Neural cell (in vitro differentiated cells): ENCODE measurements around the gene LEP. TPM values are rescaled to one million over a fixed set of nuclear protein-coding genes. Genes with fewer than 3 reads are reported as not detected.

ENCODE experiments used
- H2AFZ ChIP-seq: fragments of 200-600, 300-800 bp; sonication (generic), shearing (Covaris generic); 2 replicates; pipeline ENCODE4 v1.6.0; 2014; ENCODE audit warnings: low read depth, mild to moderate bottlenecking, antibody characterized with exemption, low read length, moderate library complexity
- H3F3A ChIP-seq: fragments of 200-600 bp; shearing (Covaris generic); 2 replicates; pipeline ENCODE4 v1.6.1; 2016; ENCODE audit warnings: mild to moderate bottlenecking, moderate library complexity, mixed read lengths, antibody characterized with exemption, low read length; ENCODE audit not compliant: insufficient read depth, poor library complexity, severe bottlenecking
- H3K27ac ChIP-seq: fragments of 200-600, 300-800 bp; sonication (generic), shearing (Covaris generic); 2 replicates; pipeline ENCODE4 v1.5.1; 2014; ENCODE audit warnings: mild to moderate bottlenecking, low read length, moderate library complexity
- H3K27me3 ChIP-seq: fragments of 300-800, 200-600 bp; sonication (generic), shearing (Covaris generic); 2 replicates; pipeline ENCODE4 v1.6.0; 2014; ENCODE audit warnings: mild to moderate bottlenecking, low read depth, low read length, moderate library complexity; ENCODE audit not compliant: insufficient read depth
- H3K36me3 ChIP-seq: fragments of 300-800, 200-600 bp; sonication (generic), shearing (Covaris generic); 2 replicates; pipeline ENCODE4 v1.5.1; 2014; ENCODE audit warnings: mild to moderate bottlenecking, antibody characterized with exemption, low read length, moderate library complexity; ENCODE audit not compliant: insufficient read depth
- H3K4me2 ChIP-seq: fragments of 300-800, 200-600 bp; sonication (generic), shearing (Covaris generic); 2 replicates; pipeline ENCODE4 v1.6.0; 2014; ENCODE audit warnings: mild to moderate bottlenecking, low read length
- H3K4me3 ChIP-seq: fragments of 300-800, 200-600 bp; sonication (generic), shearing (Covaris generic); 2 replicates; pipeline ENCODE4 v1.5.1; 2014; ENCODE audit warnings: mild to moderate bottlenecking, low read length, moderate library complexity
- H3K79me2 ChIP-seq: fragments of 200-600 bp; shearing (Covaris generic); replicated peaks from 2 replicates; pipeline ENCODE4 v1.6.0; 2014; ENCODE audit warnings: mild to moderate bottlenecking, low read length, moderate library complexity; ENCODE audit not compliant: insufficient read depth
- H3K9ac ChIP-seq: fragments of 300-800, 200-600 bp; sonication (generic), shearing (Covaris generic); 2 replicates; pipeline ENCODE4 v1.6.1; 2016; ENCODE audit warnings: mild to moderate bottlenecking, low read length, mixed read lengths
- H3K9me2 ChIP-seq: fragments of 200-600 bp; shearing (Covaris generic); 2 replicates; pipeline ENCODE4 v1.6.1; 2016; ENCODE audit warnings: mild to moderate bottlenecking, low read length, mixed read lengths; ENCODE audit not compliant: insufficient read depth
- H3K9me3 ChIP-seq: fragments of 200-600, 300-800 bp; sonication (generic), shearing (Covaris generic); 2 replicates; pipeline ENCODE4 v1.6.1; 2016; ENCODE audit warnings: mild to moderate bottlenecking, mixed run types, low read length, moderate library complexity, mixed read lengths
- H4K20me1 ChIP-seq: fragments of 200-600 bp; shearing (Covaris generic); 2 replicates; pipeline ENCODE4 v1.6.1; 2016; ENCODE audit warnings: mild to moderate bottlenecking, mixed run types; ENCODE audit not compliant: insufficient read depth
- EP300 ChIP-seq: fragments of 450-650 bp; conservative IDR thresholded peaks from 2 replicates; pipeline ENCODE4 v1.6.1; 2014; ENCODE audit warnings: antibody characterized with exemption, mild to moderate bottlenecking, moderate library complexity; ENCODE audit not compliant: poor library complexity, severe bottlenecking
- EZH2 ChIP-seq: fragments of 200-600, 300-800 bp; shearing (Covaris generic), sonication (generic); IDR thresholded peaks from 2 replicates; pipeline ENCODE4 v1.6.1; 2014; ENCODE audit warnings: antibody characterized with exemption, low read length, borderline replicate concordance, mild to moderate bottlenecking; ENCODE audit not compliant: insufficient read depth, poor library complexity, severe bottlenecking
- MXI1 ChIP-seq: fragments of 450-650 bp; conservative IDR thresholded peaks from 2 replicates; pipeline ENCODE4 v1.6.1; 2014; ENCODE audit warnings: antibody characterized with exemption, mild to moderate bottlenecking; ENCODE audit not compliant: poor library complexity, severe bottlenecking
- POLR2AphosphoS5 ChIP-seq: IDR thresholded peaks from 2 replicates; pipeline ENCODE4 v1.6.1; 2012
- RAD21 ChIP-seq: fragments of 450-650 bp; conservative IDR thresholded peaks from 2 replicates; pipeline ENCODE4 v1.6.1; 2014; ENCODE audit warnings: antibody characterized with exemption, mild to moderate bottlenecking, moderate library complexity
- SMC3 ChIP-seq: fragments of 450-650 bp; conservative IDR thresholded peaks from 2 replicates; pipeline ENCODE4 v1.6.1; 2014; ENCODE audit warnings: antibody characterized with exemption, mild to moderate bottlenecking, moderate library complexity; ENCODE audit not compliant: poor library complexity
- TAF1 ChIP-seq: IDR thresholded peaks from 2 replicates; pipeline ENCODE4 v1.6.1; 2012; ENCODE audit warnings: low read depth
- polyA plus RNA-seq: library from polyadenylated mRNA; depleted of rRNA; stranded (reverse); fragments of >200 nt; gene quantifications from 2 replicates; pipeline ENCODE4 v1.2.3, GENCODE V29; 2014
- TF ChIP-seq, protein P1 (sequence below): fragments of 450-650 bp; IDR thresholded peaks from 2 replicates; pipeline ENCODE4 v1.5.1; 2014; ENCODE audit warnings: antibody characterized with exemption, mild to moderate bottlenecking, moderate library complexity; ENCODE audit not compliant: poor library complexity, severe bottlenecking
- TF ChIP-seq, protein P2 (sequence below): IDR thresholded peaks from 2 replicates; pipeline ENCODE4 v1.6.1; 2012; ENCODE audit warnings: borderline replicate concordance

LEP gene
- polyA plus RNA-seq, 1 donor from 2014 or later = not detected

DNA sequence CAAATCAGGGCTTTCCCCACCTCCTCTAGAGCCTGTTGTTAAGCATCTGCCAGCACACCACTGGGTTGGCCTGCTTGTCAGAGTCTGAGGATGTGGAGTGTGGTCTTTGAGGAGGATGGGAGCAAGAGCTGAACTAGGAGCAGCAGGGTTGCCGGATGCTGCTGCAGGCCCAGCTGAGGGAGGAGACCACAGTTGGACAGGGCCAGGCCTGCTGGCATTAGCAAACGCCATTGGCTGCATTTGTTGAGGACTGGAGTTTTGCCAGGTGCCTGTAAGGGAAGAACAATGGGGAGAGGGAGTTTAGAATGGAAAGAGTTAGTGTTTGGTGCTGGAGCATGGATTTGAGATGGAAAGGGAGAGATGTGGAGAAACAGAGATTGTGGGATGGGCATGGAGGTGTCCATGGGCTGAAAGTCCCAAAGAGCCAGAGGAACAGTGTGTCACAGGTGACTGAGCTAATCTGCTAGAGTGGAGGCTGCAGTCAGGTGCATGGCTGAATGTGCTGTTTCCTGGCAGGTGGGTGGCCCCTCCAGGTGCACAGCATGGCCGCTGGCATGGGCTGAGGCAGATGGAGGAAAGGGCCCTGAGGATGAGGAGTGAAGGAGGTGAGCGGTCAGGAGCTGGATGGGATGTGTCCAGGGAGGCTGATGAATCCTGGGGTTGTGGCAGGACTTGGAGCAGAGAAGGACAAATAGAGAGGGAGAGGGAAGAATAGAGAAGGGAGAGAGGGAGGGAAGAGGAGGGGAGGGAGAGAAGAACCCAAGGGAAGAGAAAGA is 40.7 kb downstream of the LEP start:
- Histone ChIP-seq H3K27me3 (no peaks in the 10 kb centered on the region), H3F3A (no peaks in the 10 kb centered on the region), H3K9me2 (no peaks in the 10 kb centered on the region), H3K79me2 (no peaks in the 10 kb centered on the region), H4K20me1 (no peaks in the 10 kb centered on the region), H3K9me3 (no peaks in the 10 kb centered on the region), H3K4me2 (no peak overlapping the region), H3K36me3 (no peaks in the 10 kb centered on the region), H3K4me3 (no peak overlapping the region), H3K9ac (no peak overlapping the region), H2AFZ (no peak overlapping the region), H3K27ac (no peak overlapping the region)
- TF ChIP-seq POLR2AphosphoS5 (no peak), EZH2 (no peak), MXI1 (no peak), EP300 (no peak), RAD21 (no peak), SMC3 (no peak), TAF1 (no peak)
- TF ChIP-seq, protein P1, sequence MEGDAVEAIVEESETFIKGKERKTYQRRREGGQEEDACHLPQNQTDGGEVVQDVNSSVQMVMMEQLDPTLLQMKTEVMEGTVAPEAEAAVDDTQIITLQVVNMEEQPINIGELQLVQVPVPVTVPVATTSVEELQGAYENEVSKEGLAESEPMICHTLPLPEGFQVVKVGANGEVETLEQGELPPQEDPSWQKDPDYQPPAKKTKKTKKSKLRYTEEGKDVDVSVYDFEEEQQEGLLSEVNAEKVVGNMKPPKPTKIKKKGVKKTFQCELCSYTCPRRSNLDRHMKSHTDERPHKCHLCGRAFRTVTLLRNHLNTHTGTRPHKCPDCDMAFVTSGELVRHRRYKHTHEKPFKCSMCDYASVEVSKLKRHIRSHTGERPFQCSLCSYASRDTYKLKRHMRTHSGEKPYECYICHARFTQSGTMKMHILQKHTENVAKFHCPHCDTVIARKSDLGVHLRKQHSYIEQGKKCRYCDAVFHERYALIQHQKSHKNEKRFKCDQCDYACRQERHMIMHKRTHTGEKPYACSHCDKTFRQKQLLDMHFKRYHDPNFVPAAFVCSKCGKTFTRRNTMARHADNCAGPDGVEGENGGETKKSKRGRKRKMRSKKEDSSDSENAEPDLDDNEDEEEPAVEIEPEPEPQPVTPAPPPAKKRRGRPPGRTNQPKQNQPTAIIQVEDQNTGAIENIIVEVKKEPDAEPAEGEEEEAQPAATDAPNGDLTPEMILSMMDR = no peak
- TF ChIP-seq, protein P2, sequence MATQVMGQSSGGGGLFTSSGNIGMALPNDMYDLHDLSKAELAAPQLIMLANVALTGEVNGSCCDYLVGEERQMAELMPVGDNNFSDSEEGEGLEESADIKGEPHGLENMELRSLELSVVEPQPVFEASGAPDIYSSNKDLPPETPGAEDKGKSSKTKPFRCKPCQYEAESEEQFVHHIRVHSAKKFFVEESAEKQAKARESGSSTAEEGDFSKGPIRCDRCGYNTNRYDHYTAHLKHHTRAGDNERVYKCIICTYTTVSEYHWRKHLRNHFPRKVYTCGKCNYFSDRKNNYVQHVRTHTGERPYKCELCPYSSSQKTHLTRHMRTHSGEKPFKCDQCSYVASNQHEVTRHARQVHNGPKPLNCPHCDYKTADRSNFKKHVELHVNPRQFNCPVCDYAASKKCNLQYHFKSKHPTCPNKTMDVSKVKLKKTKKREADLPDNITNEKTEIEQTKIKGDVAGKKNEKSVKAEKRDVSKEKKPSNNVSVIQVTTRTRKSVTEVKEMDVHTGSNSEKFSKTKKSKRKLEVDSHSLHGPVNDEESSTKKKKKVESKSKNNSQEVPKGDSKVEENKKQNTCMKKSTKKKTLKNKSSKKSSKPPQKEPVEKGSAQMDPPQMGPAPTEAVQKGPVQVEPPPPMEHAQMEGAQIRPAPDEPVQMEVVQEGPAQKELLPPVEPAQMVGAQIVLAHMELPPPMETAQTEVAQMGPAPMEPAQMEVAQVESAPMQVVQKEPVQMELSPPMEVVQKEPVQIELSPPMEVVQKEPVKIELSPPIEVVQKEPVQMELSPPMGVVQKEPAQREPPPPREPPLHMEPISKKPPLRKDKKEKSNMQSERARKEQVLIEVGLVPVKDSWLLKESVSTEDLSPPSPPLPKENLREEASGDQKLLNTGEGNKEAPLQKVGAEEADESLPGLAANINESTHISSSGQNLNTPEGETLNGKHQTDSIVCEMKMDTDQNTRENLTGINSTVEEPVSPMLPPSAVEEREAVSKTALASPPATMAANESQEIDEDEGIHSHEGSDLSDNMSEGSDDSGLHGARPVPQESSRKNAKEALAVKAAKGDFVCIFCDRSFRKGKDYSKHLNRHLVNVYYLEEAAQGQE = no peak

DNA sequence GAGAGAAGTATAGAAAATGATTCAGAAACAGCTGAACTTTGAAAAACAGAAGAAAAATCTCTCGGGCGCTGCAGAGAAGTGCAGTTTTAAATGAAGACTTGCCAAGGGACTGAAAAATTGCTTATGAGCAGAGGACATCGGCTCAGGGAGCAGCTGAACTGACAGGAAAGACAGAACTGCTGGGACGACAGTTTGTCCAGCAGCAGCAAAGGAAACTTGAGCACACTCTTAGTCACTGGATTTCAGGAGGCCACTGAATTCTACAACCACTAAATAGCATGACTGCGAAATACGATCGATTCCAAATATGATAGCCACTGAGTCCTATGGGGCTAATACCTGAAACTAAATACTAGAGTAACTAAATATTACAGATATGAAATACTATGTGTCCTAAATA is 43.0 kb downstream of the LEP start:
- H2AFZ ChIP-seq = no peak overlapping the region

More for the DNA sequence above, 43.0 kb downstream of the LEP start:
- Histone ChIP-seq H3K36me3 (no peaks in the 10 kb centered on the region), H3K4me2 (no peak overlapping the region), H3K4me3 (no peak overlapping the region), H3K9me3 (no peaks in the 10 kb centered on the region), H4K20me1 (no peaks in the 10 kb centered on the region), H3K9ac (no peak overlapping the region), H3K27me3 (no peaks in the 10 kb centered on the region), H3K9me2 (no peaks in the 10 kb centered on the region), H3K27ac (no peak overlapping the region), H3K79me2 (no peaks in the 10 kb centered on the region), H3F3A (no peaks in the 10 kb centered on the region)
- TF ChIP-seq EZH2 (no peak), MXI1 (no peak), RAD21 (no peak)
